G401.6 (cell line): ENCODE measurements around the gene PDXK.
A peak's percentile ranks its signal among the peaks of the same experiment; 100 is the strongest.

Experiments
- FAIRE-seq: peaks from 2 replicates; lab custom pipeline; 2012; peaks lifted over from hg19 to GRCh38; lab: Jason Lieb, UNC

PDXK gene

GRCh38 chr21:43764576-43765495 lies 45.9 kb downstream of the PDXK start:
- FAIRE-seq = no peak

GRCh38 chr21:43766734-43767497 lies 48.0 kb downstream of the PDXK start:
- FAIRE-seq = no peak

GRCh38 chr21:43767498-43767983 lies 48.6 kb downstream of the PDXK start:
- FAIRE-seq = no peak

GRCh38 chr21:43767984-43768867 lies 49.3 kb downstream of the PDXK start:
- FAIRE-seq = no peak

- FAIRE-seq = no peak
Observed at GRCh38 chr21:43768868-43769167, 49.9 kb downstream of the PDXK start.

- no peak for FAIRE-seq
Observed at GRCh38 chr21:43769325-43769958, 50.5 kb downstream of the PDXK start.

GRCh38 chr21:43770066-43770655 lies 51.2 kb downstream of the PDXK start:
- no peak for FAIRE-seq

- no peak for FAIRE-seq
Observed at GRCh38 chr21:43771199-43771675, 52.3 kb downstream of the PDXK start.

GRCh38 chr21:43771698-43772424 lies 52.9 kb downstream of the PDXK start:
- FAIRE-seq = peak; percentile 11

- no peak for FAIRE-seq
Observed at GRCh38 chr21:43772425-43772821, 53.5 kb downstream of the PDXK start.

- no peak for FAIRE-seq
Observed at GRCh38 chr21:43774163-43774562, 55.2 kb downstream of the PDXK start.

- no peak for FAIRE-seq
Observed at GRCh38 chr21:43775190-43775589, 56.3 kb downstream of the PDXK start.

GRCh38 chr21:43775795-43776430 lies 57.0 kb downstream of the PDXK start, which contains the start of gene CSTB:
TSS of gene CSTB (minus strand) at chr21:43776308. CDS start at chr21:43776269, 39 bp downstream.
- FAIRE-seq = no peak

- FAIRE-seq = no peak
Observed at GRCh38 chr21:43777953-43778352, 59.0 kb downstream of the PDXK start.

- FAIRE-seq = peak; percentile 88
Observed at GRCh38 chr21:43778469-43779335, 59.8 kb downstream of the PDXK start.

- FAIRE-seq = no peak
Observed at GRCh38 chr21:43779660-43780059, 60.7 kb downstream of the PDXK start.

- no peak for FAIRE-seq
Observed at GRCh38 chr21:43781846-43782245, 62.9 kb downstream of the PDXK start.

GRCh38 chr21:43782431-43783097 lies 63.6 kb downstream of the PDXK start:
- FAIRE-seq = no peak
